ENCODE measurements around the gene LRP8. TPM values are rescaled to one million over a fixed set of nuclear protein-coding genes. Genes with fewer than 3 reads are reported as not detected.
"Not testable (repeated sequence)": the region's sequence is repeated elsewhere in the genome, so short reads cannot be mapped to it uniquely, and the experiment has no call there.

Gene LRP8
- total and polyA plus RNA-seq, 7 donors: 0.17 to 2.4 (median 0.94) TPM

DNA sequence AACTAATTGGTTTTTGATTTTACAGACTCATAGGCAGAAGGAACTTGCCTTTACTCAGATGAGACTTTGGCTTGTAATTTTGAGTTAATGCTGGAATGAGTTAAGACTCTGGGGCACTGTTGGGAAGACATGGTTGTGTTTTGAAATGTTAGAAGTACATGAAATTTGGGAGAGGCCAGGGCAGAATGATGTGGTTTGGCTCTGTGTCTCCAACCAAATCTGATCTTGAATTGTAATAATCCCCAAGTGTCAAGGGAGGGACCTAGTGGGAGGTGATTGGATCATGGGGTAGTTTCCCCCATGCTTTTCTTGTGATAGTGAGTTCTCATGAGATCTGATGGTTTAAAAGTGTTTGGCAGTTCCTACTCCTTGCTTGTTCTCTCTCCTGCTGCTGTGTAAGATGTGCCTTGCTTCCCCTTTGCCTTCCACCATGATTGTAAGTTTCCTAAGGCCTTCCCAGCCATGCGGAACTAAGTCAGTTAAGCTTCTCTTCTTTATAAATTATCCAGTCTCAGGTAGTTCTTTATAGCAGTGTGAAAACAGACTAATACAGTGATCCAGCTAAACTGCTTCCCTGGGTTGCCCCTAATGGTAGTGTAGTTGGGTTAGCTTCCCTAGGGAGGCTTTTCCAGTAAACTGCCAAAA is 121.0 kb downstream of the LRP8 start:
- TF ChIP-seq, protein P1, sequence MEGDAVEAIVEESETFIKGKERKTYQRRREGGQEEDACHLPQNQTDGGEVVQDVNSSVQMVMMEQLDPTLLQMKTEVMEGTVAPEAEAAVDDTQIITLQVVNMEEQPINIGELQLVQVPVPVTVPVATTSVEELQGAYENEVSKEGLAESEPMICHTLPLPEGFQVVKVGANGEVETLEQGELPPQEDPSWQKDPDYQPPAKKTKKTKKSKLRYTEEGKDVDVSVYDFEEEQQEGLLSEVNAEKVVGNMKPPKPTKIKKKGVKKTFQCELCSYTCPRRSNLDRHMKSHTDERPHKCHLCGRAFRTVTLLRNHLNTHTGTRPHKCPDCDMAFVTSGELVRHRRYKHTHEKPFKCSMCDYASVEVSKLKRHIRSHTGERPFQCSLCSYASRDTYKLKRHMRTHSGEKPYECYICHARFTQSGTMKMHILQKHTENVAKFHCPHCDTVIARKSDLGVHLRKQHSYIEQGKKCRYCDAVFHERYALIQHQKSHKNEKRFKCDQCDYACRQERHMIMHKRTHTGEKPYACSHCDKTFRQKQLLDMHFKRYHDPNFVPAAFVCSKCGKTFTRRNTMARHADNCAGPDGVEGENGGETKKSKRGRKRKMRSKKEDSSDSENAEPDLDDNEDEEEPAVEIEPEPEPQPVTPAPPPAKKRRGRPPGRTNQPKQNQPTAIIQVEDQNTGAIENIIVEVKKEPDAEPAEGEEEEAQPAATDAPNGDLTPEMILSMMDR (IDR thresholded peaks at IDR 0.05): no peak
- Histone ChIP-seq H3K9me3 (no peaks in the 10 kb centered on the region), H3K4me3 (no peak overlapping the region), H3K27ac (no peak overlapping the region), H3K4me1 (no peaks in the 10 kb centered on the region), H3K36me3 (ENCODE audit: insufficient read depth in 1 of 2, low read depth in 1 of 2) (peaks cover 8 to 94% of the 10 kb centered on the region in 2 donors), H3K27me3 (ENCODE audit: insufficient read depth in 3 of 3, low read length in 2 of 3) (no peaks in the 10 kb centered on the region)
- ATAC-seq: no peak
- DNase-seq: no peak
- intact Hi-C loops (cut with DNase I): no loop called here
- WGBS, 3 donors: 95 to 100% (median 96%) methylated on average over 1 of the region's 1 CpG

DNA sequence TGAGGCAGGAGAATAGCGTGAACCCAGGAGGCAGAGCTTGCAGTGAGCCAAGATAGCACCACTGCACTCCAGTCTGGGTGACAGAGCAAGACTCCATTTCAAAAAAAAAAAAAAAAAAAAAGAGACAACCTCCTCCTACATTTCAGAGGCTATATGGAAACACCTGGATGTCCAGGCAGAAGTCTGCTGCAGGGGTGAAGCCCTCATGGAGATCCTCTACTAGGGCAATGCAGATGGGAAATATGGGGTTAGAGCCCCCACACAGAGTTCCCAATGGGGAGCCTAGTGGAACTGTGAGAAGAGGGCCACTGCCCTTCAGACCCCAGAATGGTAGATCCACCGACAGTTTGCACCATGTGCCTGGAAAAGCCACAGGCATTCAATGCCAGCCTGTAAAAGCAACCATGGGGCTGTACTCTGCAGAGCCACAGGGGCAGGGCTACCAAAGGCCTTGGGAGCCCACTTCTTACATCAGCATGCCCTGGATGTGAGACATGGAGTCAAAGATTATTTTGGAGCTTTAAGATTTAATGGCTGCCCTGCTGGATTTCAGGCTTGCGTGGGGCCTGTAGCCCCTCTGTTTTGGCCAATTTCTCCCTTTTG is 121.7 kb downstream of the LRP8 start:
- H3K9me3 ChIP-seq; H3K4me3 ChIP-seq; intact Hi-C loops (cut with DNase I); H3K27me3 ChIP-seq (ENCODE audit: insufficient read depth in 3 of 3, low read length in 2 of 3); ATAC-seq; H3K27ac ChIP-seq; H3K4me1 ChIP-seq; DNase-seq: not testable (repeated sequence)
- peaks cover 8 to 94% of the 10 kb centered on the region in 2 donors for H3K36me3 ChIP-seq (ENCODE audit: insufficient read depth in 1 of 2, low read depth in 1 of 2)
- 94 to 98% (median 98%) methylated on average over 3 of the region's 3 CpGs for WGBS, 3 donors

DNA sequence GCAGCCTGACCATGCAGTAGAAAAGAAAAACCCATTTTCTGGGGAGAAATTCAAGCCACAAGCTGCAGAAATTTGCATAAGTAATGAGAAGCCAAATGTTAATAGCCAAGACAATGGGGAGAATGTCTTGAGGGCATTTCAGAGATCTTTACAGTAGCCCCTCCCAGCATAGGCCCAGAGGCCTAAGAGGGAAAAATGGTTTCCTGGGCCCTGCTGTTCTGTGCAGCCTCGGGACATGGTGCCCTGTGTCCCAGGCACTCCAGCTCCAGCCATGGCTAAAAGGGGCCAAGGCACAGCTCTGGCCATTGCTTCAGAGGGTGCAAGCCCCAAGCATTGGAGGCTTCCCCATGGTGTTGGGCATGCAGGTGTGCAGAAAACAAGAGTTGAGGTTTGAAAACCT is 122.4 kb downstream of the LRP8 start:
- H3K27me3 ChIP-seq (ENCODE audit: insufficient read depth in 3 of 3, low read length in 2 of 3); H3K4me3 ChIP-seq; H3K9me3 ChIP-seq; H3K27ac ChIP-seq; H3K4me1 ChIP-seq; intact Hi-C loops (cut with DNase I); ATAC-seq; DNase-seq: not testable (repeated sequence)
- peaks cover 7 to 94% of the 10 kb centered on the region in 2 donors for H3K36me3 ChIP-seq (ENCODE audit: insufficient read depth in 1 of 2, low read depth in 1 of 2)
- WGBS, 3 donors: 96 to 100% (median 98%) methylated on average over 1 of the region's 1 CpG

DNA sequence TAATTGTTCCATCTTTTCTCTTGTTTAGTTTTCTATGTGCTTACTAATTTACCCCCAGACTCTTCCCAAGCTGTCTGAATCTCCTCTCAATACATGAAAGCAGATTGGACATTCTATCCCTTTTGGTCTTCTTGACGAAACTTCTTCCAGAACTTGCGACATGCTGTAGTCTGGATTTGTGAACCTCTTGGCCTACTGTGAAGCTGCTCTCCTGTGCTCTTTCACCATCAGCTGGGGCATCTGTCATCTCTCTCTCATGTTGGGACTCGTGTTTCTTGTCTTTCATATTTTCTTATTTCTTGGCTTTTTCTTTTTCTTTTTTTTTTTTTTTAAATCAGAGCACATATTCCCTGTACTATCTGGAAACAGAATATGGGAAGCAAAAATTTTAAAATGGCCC is 124.4 kb downstream of the LRP8 start:
- Histone ChIP-seq H3K27ac (no peak overlapping the region), H3K4me3 (no peak overlapping the region), H3K4me1 (peaks cover 8% of the 10 kb centered on the region), H3K36me3 (ENCODE audit: insufficient read depth in 1 of 2, low read depth in 1 of 2) (peaks cover 4 to 75% of the 10 kb centered on the region in 2 donors), H3K9me3 (no peaks in the 10 kb centered on the region), H3K27me3 (ENCODE audit: insufficient read depth in 3 of 3, low read length in 2 of 3) (no peaks in the 10 kb centered on the region)
- ATAC-seq (no peak), DNase-seq (no peak)
- TF ChIP-seq, protein P1 (IDR thresholded peaks at IDR 0.05): no peak
- intact Hi-C loops (cut with DNase I): no loop called here
- WGBS, 3 donors: 84 to 96% (median 91%) methylated on average over 3 of the region's 3 CpGs

DNA sequence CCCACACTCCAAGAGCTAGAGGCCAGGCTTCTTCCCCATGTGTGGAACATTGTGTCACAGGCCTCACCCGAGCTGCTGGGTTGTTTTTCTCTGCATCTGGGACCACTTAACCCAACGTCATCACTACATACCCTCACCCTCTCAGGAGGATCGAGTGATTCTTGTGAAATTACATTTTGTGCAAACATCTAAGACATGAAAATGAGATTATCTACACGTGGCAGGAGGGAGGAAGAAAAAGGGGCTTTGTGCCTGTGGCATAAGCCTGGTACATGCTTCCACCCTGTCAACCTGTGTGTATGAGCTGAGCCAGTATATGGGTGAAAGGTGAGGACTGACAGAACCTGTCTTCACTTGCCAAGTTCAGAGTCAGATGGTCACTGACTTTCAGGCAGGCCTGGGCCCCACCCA is 129.6 kb downstream of the LRP8 start:
- Histone ChIP-seq H3K9me3 (no peaks in the 10 kb centered on the region), H3K36me3 (ENCODE audit: insufficient read depth in 1 of 2, low read depth in 1 of 2) (peaks cover 4 to 28% of the 10 kb centered on the region in 2 donors), H3K4me3 (peak overlapping the region; percentile 93), H3K27me3 (ENCODE audit: insufficient read depth in 3 of 3, low read length in 2 of 3) (no peaks in the 10 kb centered on the region), H3K4me1 (peaks cover 31% of the 10 kb centered on the region), H3K27ac (peak overlapping the region; percentile 98)
- DNase-seq (no peak), ATAC-seq (peak; percentile 57 to 68 (median 66))
- TF ChIP-seq, protein P1 (IDR thresholded peaks at IDR 0.05): no peak
- WGBS, 3 donors: 25 to 43% (median 30%) methylated on average over 4 of the region's 4 CpGs
- intact Hi-C loops (cut with DNase I): loop anchor here (5.0 to 10.0 kb wide), 2 partner anchors 39 to 183 kb away; partner anchors contain the start of gene MAGOH (in 1 of the 2)

All from psoas muscle (tissue), 8 donors.